WTC11 (cell line): ENCODE measurements around the gene DEPDC5. TPM values are rescaled to one million over a fixed set of nuclear protein-coding genes. Genes with fewer than 3 reads are reported as not detected.

Experiments
- ATAC-seq: fragments of 200-7000 bp; cut with Tn5 transposase; 2 replicates; pipeline ENCODE4 v1.10.0; 2021; ENCODE audit warnings: mild to moderate bottlenecking, moderate library complexity
- CTCF ChIA-PET: fragments of 300-600 bp; sonication (Branson Sonifier 250); formaldehyde crosslinking; loops from one replicate; lab custom pipeline; 2021; ENCODE audit warnings: antibody characterized with exemption; lab: Charles Lee
- POLR2A ChIA-PET: fragments of 350-600 bp; sonication (Branson Sonifier 250); formaldehyde crosslinking; loops from one replicate; lab custom pipeline; 2021; ENCODE audit warnings: antibody characterized with exemption; lab: Charles Lee
- DNase-seq: peaks from one replicate; pipeline ENCODE4 v3.0.0; 2021; ENCODE audit warnings: low spot score
- H3K27ac Mint-ChIP-seq: 2 replicates; pipeline ENCODE4 v1.8.0; 2021; ENCODE audit warnings: mixed read lengths
- H3K27me3 Mint-ChIP-seq: 2 replicates; pipeline ENCODE4 v1.8.0; 2021; ENCODE audit warnings: low read depth, mild to moderate bottlenecking, moderate library complexity, mixed read lengths
- H3K36me3 Mint-ChIP-seq: 2 replicates; pipeline ENCODE4 v1.8.0; 2021; ENCODE audit warnings: mixed read lengths
- H3K4me1 Mint-ChIP-seq: 2 replicates; pipeline ENCODE4 v1.8.0; 2022; ENCODE audit warnings: mixed read lengths
- H3K4me3 Mint-ChIP-seq: 2 replicates; pipeline ENCODE4 v1.8.0; 2021; ENCODE audit warnings: mild to moderate bottlenecking, moderate library complexity, mixed read lengths
- H3K9me3 Mint-ChIP-seq: 2 replicates; pipeline ENCODE4 v1.8.0; 2021; ENCODE audit warnings: mixed read lengths
- ATF3 ChIP-seq: sonication (generic); formaldehyde crosslinking; conservative IDR thresholded peaks from 2 replicates; pipeline ENCODE4 v1.8.1; 2022; ENCODE audit warnings: mild to moderate bottlenecking, missing genetic modification reagents
- CREB1 ChIP-seq: sonication (generic); formaldehyde crosslinking; IDR thresholded peaks from 2 replicates; pipeline ENCODE4 v1.8.0; 2023; ENCODE audit warnings: mild to moderate bottlenecking, missing genetic modification reagents
- E2F1 ChIP-seq: sonication (generic); formaldehyde crosslinking; IDR thresholded peaks from 2 replicates; pipeline ENCODE4 v1.8.0; 2022; ENCODE audit warnings: mild to moderate bottlenecking, missing genetic modification reagents
- E2F4 ChIP-seq: sonication (generic); formaldehyde crosslinking; IDR thresholded peaks from 2 replicates; pipeline ENCODE4 v1.8.1; 2022; ENCODE audit warnings: low read depth, mild to moderate bottlenecking, moderate library complexity, missing genetic modification reagents, borderline replicate concordance
- EMX1 ChIP-seq: fragments of 250-450 bp; sonication (Bioruptor Pico); IDR thresholded peaks from 2 replicates; pipeline ENCODE4 v1.8.0; 2021; ENCODE audit warnings: mild to moderate bottlenecking
- ETV6 ChIP-seq: sonication (generic); formaldehyde crosslinking; IDR thresholded peaks from 2 replicates; pipeline ENCODE4 v1.8.1; 2022; ENCODE audit warnings: mild to moderate bottlenecking, missing genetic modification reagents
- GABPB1 ChIP-seq: sonication (generic); formaldehyde crosslinking; IDR thresholded peaks from 2 replicates; pipeline ENCODE4 v1.8.1; 2023; ENCODE audit warnings: mild to moderate bottlenecking, missing genetic modification reagents
- GTF2I ChIP-seq: fragments of 250-450 bp; sonication (Bioruptor Pico); conservative IDR thresholded peaks from 2 replicates; pipeline ENCODE4 v1.4.0; 2021; ENCODE audit warnings: mild to moderate bottlenecking
- HMGXB4 ChIP-seq: sonication (generic); formaldehyde crosslinking; IDR thresholded peaks from 2 replicates; pipeline ENCODE4 v1.8.1; 2023; ENCODE audit warnings: mild to moderate bottlenecking, moderate library complexity, missing genetic modification reagents
- JAZF1 ChIP-seq: fragments of 250-450 bp; sonication (Bioruptor Pico); IDR thresholded peaks from 2 replicates; pipeline ENCODE4 v1.9.0; 2021; ENCODE audit warnings: moderate library complexity, mild to moderate bottlenecking, inconsistent platforms
- KAT7 ChIP-seq: sonication (generic); formaldehyde crosslinking; IDR thresholded peaks from 2 replicates; pipeline ENCODE4 v1.8.1; 2023; ENCODE audit warnings: missing genetic modification reagents, mild to moderate bottlenecking, borderline replicate concordance
- MYBL2 ChIP-seq: sonication (generic); formaldehyde crosslinking; IDR thresholded peaks from 2 replicates; pipeline ENCODE4 v1.8.1; 2023; ENCODE audit warnings: mild to moderate bottlenecking, moderate library complexity, missing genetic modification reagents
- PRRX2 ChIP-seq: fragments of 250-450 bp; sonication (Bioruptor Pico); IDR thresholded peaks from 2 replicates; pipeline ENCODE4 v1.8.0; 2021; ENCODE audit warnings: mild to moderate bottlenecking
- SOX15 ChIP-seq: fragments of 250-450 bp; sonication (Bioruptor Pico); IDR thresholded peaks from 2 replicates; pipeline ENCODE4 v1.9.0; 2021; ENCODE audit warnings: mild to moderate bottlenecking
- TCF7 ChIP-seq: sonication (generic); formaldehyde crosslinking; IDR thresholded peaks from 2 replicates; pipeline ENCODE4 v1.8.0; 2022; ENCODE audit warnings: mild to moderate bottlenecking, low read depth, missing genetic modification reagents, moderate library complexity
- TEAD1 ChIP-seq: sonication (generic); formaldehyde crosslinking; IDR thresholded peaks from 2 replicates; pipeline ENCODE4 v1.8.0; 2022; ENCODE audit warnings: mild to moderate bottlenecking, missing genetic modification reagents
- total RNA-seq: library from RNA; stranded (reverse); gene quantifications from 3 replicates; pipeline ENCODE4 v1.2.3, GENCODE V29; 2021
- TF ChIP-seq, protein P1 (sequence below): sonication (generic); formaldehyde crosslinking; IDR thresholded peaks from 2 replicates; pipeline ENCODE4 v1.8.0; 2022; ENCODE audit warnings: missing genetic modification reagents
- TF ChIP-seq, protein P2 (sequence below): sonication (generic); formaldehyde crosslinking; IDR thresholded peaks from 2 replicates; pipeline ENCODE4 v1.8.1; 2023; ENCODE audit warnings: mild to moderate bottlenecking, missing genetic modification reagents, moderate library complexity
- TF ChIP-seq, protein P3 (sequence below): sonication (generic); formaldehyde crosslinking; IDR thresholded peaks from 2 replicates; pipeline ENCODE4 v1.8.0; 2023; ENCODE audit warnings: missing genetic modification reagents, mild to moderate bottlenecking, borderline replicate concordance
- TF ChIP-seq, protein P4 (sequence below): sonication (generic); formaldehyde crosslinking; IDR thresholded peaks from 2 replicates; pipeline ENCODE4 v1.8.0; 2022; ENCODE audit warnings: mild to moderate bottlenecking, missing genetic modification reagents
- TF ChIP-seq, protein P5 (sequence below): sonication (generic); formaldehyde crosslinking; IDR thresholded peaks from 2 replicates; pipeline ENCODE4 v1.8.1; 2022; ENCODE audit warnings: mild to moderate bottlenecking, moderate library complexity, missing genetic modification reagents

Gene DEPDC5
- total RNA-seq, 1 experiment from 2014 or later: 40.5 TPM

GRCh38 chr22:31879585-31879984 is 125.8 kb downstream of the DEPDC5 start:
- TF ChIP-seq CREB1 (no peak), HMGXB4 (CRISPR knock-in tag) (no peak), KAT7 (CRISPR knock-in tag) (no peak), TCF7 (CRISPR knock-in tag) (no peak), ATF3 (no peak), PRRX2 (CRISPR knock-in tag) (no peak)
- ChIA-PET POLR2A (no interaction called here), CTCF (interaction anchor here (1.8 kb wide), 1 partner anchor 91 kb away, joined by 5 read pairs; no protein-coding TSS in a partner anchor)
- ATAC-seq (no peak), DNase-seq (no peak)
- H3K27me3 Mint-ChIP-seq: no peaks in the 10 kb centered on the region
- H3K27ac Mint-ChIP-seq: peak overlapping the region; percentile 78; the same call in 1 of the 2 replicates
- no peak overlapping the region for H3K4me3 Mint-ChIP-seq
- no peaks in the 10 kb centered on the region for H3K4me1 Mint-ChIP-seq
- H3K36me3 Mint-ChIP-seq: peaks cover 4% of the 10 kb centered on the region; the same call in 1 of the 2 replicates
- no peaks in the 10 kb centered on the region for H3K9me3 Mint-ChIP-seq

GRCh38 chr22:31881200-31881599 is 127.4 kb downstream of the DEPDC5 start:
- no peaks in the 10 kb centered on the region for H3K4me1 Mint-ChIP-seq
- TF ChIP-seq, protein P1, sequence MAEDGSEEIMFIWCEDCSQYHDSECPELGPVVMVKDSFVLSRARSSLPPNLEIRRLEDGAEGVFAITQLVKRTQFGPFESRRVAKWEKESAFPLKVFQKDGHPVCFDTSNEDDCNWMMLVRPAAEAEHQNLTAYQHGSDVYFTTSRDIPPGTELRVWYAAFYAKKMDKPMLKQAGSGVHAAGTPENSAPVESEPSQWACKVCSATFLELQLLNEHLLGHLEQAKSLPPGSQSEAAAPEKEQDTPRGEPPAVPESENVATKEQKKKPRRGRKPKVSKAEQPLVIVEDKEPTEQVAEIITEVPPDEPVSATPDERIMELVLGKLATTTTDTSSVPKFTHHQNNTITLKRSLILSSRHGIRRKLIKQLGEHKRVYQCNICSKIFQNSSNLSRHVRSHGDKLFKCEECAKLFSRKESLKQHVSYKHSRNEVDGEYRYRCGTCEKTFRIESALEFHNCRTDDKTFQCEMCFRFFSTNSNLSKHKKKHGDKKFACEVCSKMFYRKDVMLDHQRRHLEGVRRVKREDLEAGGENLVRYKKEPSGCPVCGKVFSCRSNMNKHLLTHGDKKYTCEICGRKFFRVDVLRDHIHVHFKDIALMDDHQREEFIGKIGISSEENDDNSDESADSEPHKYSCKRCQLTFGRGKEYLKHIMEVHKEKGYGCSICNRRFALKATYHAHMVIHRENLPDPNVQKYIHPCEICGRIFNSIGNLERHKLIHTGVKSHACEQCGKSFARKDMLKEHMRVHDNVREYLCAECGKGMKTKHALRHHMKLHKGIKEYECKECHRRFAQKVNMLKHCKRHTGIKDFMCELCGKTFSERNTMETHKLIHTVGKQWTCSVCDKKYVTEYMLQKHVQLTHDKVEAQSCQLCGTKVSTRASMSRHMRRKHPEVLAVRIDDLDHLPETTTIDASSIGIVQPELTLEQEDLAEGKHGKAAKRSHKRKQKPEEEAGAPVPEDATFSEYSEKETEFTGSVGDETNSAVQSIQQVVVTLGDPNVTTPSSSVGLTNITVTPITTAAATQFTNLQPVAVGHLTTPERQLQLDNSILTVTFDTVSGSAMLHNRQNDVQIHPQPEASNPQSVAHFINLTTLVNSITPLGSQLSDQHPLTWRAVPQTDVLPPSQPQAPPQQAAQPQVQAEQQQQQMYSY (CRISPR knock-in tag): no peak
- TF ChIP-seq, protein P2, sequence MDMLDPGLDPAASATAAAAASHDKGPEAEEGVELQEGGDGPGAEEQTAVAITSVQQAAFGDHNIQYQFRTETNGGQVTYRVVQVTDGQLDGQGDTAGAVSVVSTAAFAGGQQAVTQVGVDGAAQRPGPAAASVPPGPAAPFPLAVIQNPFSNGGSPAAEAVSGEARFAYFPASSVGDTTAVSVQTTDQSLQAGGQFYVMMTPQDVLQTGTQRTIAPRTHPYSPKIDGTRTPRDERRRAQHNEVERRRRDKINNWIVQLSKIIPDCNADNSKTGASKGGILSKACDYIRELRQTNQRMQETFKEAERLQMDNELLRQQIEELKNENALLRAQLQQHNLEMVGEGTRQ: no peak
- TF ChIP-seq EMX1 (CRISPR knock-in tag) (no peak), MYBL2 (CRISPR knock-in tag) (no peak), JAZF1 (CRISPR knock-in tag) (no peak), E2F1 (CRISPR knock-in tag) (no peak), ETV6 (no peak), GTF2I (no peak), GABPB1 (CRISPR knock-in tag) (no peak), TEAD1 (CRISPR knock-in tag) (no peak), E2F4 (no peak), TCF7 (CRISPR knock-in tag) (no peak), SOX15 (CRISPR knock-in tag) (no peak)
- TF ChIP-seq, protein P3, sequence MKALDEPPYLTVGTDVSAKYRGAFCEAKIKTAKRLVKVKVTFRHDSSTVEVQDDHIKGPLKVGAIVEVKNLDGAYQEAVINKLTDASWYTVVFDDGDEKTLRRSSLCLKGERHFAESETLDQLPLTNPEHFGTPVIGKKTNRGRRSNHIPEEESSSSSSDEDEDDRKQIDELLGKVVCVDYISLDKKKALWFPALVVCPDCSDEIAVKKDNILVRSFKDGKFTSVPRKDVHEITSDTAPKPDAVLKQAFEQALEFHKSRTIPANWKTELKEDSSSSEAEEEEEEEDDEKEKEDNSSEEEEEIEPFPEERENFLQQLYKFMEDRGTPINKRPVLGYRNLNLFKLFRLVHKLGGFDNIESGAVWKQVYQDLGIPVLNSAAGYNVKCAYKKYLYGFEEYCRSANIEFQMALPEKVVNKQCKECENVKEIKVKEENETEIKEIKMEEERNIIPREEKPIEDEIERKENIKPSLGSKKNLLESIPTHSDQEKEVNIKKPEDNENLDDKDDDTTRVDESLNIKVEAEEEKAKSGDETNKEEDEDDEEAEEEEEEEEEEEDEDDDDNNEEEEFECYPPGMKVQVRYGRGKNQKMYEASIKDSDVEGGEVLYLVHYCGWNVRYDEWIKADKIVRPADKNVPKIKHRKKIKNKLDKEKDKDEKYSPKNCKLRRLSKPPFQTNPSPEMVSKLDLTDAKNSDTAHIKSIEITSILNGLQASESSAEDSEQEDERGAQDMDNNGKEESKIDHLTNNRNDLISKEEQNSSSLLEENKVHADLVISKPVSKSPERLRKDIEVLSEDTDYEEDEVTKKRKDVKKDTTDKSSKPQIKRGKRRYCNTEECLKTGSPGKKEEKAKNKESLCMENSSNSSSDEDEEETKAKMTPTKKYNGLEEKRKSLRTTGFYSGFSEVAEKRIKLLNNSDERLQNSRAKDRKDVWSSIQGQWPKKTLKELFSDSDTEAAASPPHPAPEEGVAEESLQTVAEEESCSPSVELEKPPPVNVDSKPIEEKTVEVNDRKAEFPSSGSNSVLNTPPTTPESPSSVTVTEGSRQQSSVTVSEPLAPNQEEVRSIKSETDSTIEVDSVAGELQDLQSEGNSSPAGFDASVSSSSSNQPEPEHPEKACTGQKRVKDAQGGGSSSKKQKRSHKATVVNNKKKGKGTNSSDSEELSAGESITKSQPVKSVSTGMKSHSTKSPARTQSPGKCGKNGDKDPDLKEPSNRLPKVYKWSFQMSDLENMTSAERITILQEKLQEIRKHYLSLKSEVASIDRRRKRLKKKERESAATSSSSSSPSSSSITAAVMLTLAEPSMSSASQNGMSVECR (CRISPR knock-in tag): no peak
- TF ChIP-seq, protein P4, sequence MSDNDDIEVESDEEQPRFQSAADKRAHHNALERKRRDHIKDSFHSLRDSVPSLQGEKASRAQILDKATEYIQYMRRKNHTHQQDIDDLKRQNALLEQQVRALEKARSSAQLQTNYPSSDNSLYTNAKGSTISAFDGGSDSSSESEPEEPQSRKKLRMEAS (CRISPR knock-in tag): no peak
- TF ChIP-seq, protein P5, sequence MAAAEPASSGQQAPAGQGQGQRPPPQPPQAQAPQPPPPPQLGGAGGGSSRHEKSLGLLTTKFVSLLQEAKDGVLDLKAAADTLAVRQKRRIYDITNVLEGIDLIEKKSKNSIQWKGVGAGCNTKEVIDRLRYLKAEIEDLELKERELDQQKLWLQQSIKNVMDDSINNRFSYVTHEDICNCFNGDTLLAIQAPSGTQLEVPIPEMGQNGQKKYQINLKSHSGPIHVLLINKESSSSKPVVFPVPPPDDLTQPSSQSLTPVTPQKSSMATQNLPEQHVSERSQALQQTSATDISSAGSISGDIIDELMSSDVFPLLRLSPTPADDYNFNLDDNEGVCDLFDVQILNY: no peak
- no peak overlapping the region for H3K27ac Mint-ChIP-seq
- no peaks in the 10 kb centered on the region for H3K27me3 Mint-ChIP-seq
- DNase-seq (no peak), ATAC-seq (no peak)
- POLR2A ChIA-PET: interaction anchor here (0.6 kb wide), 1 partner anchor 553 kb away, joined by 3 read pairs; no protein-coding TSS in a partner anchor
- CTCF ChIA-PET: interaction anchor here (1.9 kb wide), 1 partner anchor 9 kb away, joined by 4 read pairs; no protein-coding TSS in a partner anchor
- peaks cover 4% of the 10 kb centered on the region; the same call in 1 of the 2 replicates for H3K36me3 Mint-ChIP-seq
- H3K9me3 Mint-ChIP-seq: no peaks in the 10 kb centered on the region
- no peak overlapping the region for H3K4me3 Mint-ChIP-seq
